ENCODE data around the gene WNK2.

The WNK2 gene

GRCh38 chr9:93264338-93265125 lies 80.6 kb downstream of the WNK2 start:
- Mint-ChIP-seq H3K4me3 (no peak overlapping the region), H3K9me3 (no peaks in the 10 kb centered on the region), H3K27me3 (peaks cover 2% of the 10 kb centered on the region), H3K27ac (no peak overlapping the region), H3K4me1 (peaks cover 17% of the 10 kb centered on the region), H3K36me3 (no peaks in the 10 kb centered on the region)
- DNase-seq (ENCODE audit: low spot score in 2 of 2) (no peak), ATAC-seq (ENCODE audit: low read depth) (no peak)

GRCh38 chr9:93265301-93265971 lies 81.5 kb downstream of the WNK2 start:
- Mint-ChIP-seq H3K27ac (peak overlapping the region; percentile 25), H3K27me3 (peaks cover 2% of the 10 kb centered on the region), H3K9me3 (no peaks in the 10 kb centered on the region), H3K36me3 (no peaks in the 10 kb centered on the region), H3K4me3 (no peak overlapping the region), H3K4me1 (peaks cover 24% of the 10 kb centered on the region)
- ATAC-seq (ENCODE audit: low read depth) (no peak), DNase-seq (ENCODE audit: low spot score in 2 of 2) (no peak)

- DNase-seq (ENCODE audit: low spot score in 2 of 2) (no peak), ATAC-seq (ENCODE audit: low read depth) (no peak)
- Mint-ChIP-seq H3K4me3 (no peak overlapping the region), H3K9me3 (no peaks in the 10 kb centered on the region), H3K4me1 (peaks cover 29% of the 10 kb centered on the region), H3K36me3 (no peaks in the 10 kb centered on the region), H3K27ac (peak overlapping the region; percentile 25), H3K27me3 (peaks cover 4% of the 10 kb centered on the region)
These were observed 82.0 kb downstream of the WNK2 start for GRCh38 chr9:93265972-93266371.

GRCh38 chr9:93266521-93267001 lies 82.6 kb downstream of the WNK2 start:
- Mint-ChIP-seq H3K36me3 (no peaks in the 10 kb centered on the region), H3K27me3 (peaks cover 4% of the 10 kb centered on the region), H3K27ac (no peak overlapping the region), H3K4me3 (no peak overlapping the region), H3K9me3 (peaks cover 2% of the 10 kb centered on the region), H3K4me1 (peaks cover 32% of the 10 kb centered on the region)
- no peak for DNase-seq (ENCODE audit: low spot score in 2 of 2)
- no peak for ATAC-seq (ENCODE audit: low read depth)

GRCh38 chr9:93267091-93267541 lies 83.2 kb downstream of the WNK2 start:
- peaks cover 4% of the 10 kb centered on the region for H3K27me3 Mint-ChIP-seq
- H3K9me3 Mint-ChIP-seq: peaks cover 2% of the 10 kb centered on the region
- peaks cover 33% of the 10 kb centered on the region for H3K4me1 Mint-ChIP-seq
- no peak overlapping the region for H3K4me3 Mint-ChIP-seq
- peak overlapping the region; percentile 31 for H3K27ac Mint-ChIP-seq
- DNase-seq (ENCODE audit: low spot score in 2 of 2) (no peak), ATAC-seq (ENCODE audit: low read depth) (no peak)
- H3K36me3 Mint-ChIP-seq: no peaks in the 10 kb centered on the region

- H3K9me3 Mint-ChIP-seq: peaks cover 2% of the 10 kb centered on the region
- no peaks in the 10 kb centered on the region for H3K36me3 Mint-ChIP-seq
- H3K4me1 Mint-ChIP-seq: peaks cover 33% of the 10 kb centered on the region
- H3K27me3 Mint-ChIP-seq: peaks cover 4% of the 10 kb centered on the region
- ATAC-seq (ENCODE audit: low read depth) (no peak), DNase-seq (ENCODE audit: low spot score in 2 of 2) (no peak)
- peak overlapping the region; percentile 54 for H3K4me3 Mint-ChIP-seq
- H3K27ac Mint-ChIP-seq: peak overlapping the region; percentile 31
These were observed 84.0 kb downstream of the WNK2 start for GRCh38 chr9:93267681-93268505.

GRCh38 chr9:93268551-93269314 lies 84.8 kb downstream of the WNK2 start:
- DNase-seq (ENCODE audit: low spot score in 2 of 2) (peak; percentile 47 to 52), ATAC-seq (ENCODE audit: low read depth) (peak; percentile 92)
- Mint-ChIP-seq H3K4me3 (peak overlapping the region; percentile 84), H3K27me3 (peaks cover 5% of the 10 kb centered on the region), H3K9me3 (peaks cover 3% of the 10 kb centered on the region), H3K36me3 (no peaks in the 10 kb centered on the region), H3K4me1 (peaks cover 33% of the 10 kb centered on the region), H3K27ac (peak overlapping the region; percentile 89)

- ATAC-seq (ENCODE audit: low read depth): peak; percentile 32
- Mint-ChIP-seq H3K27ac (no peak overlapping the region), H3K36me3 (no peaks in the 10 kb centered on the region), H3K27me3 (peaks cover 10% of the 10 kb centered on the region), H3K9me3 (peaks cover 5% of the 10 kb centered on the region), H3K4me1 (peaks cover 30% of the 10 kb centered on the region), H3K4me3 (peak overlapping the region; percentile 52)
- DNase-seq (ENCODE audit: low spot score in 2 of 2): no peak
These were observed 87.0 kb downstream of the WNK2 start for GRCh38 chr9:93270976-93271375.

GRCh38 chr9:93276973-93277372 lies 93.0 kb downstream of the WNK2 start:
- ATAC-seq (ENCODE audit: low read depth): peak; percentile 98
- H3K27me3 Mint-ChIP-seq: peaks cover 23% of the 10 kb centered on the region
- no peak for DNase-seq (ENCODE audit: low spot score in 2 of 2)
- H3K4me3 Mint-ChIP-seq: no peak overlapping the region
- no peak overlapping the region for H3K27ac Mint-ChIP-seq
- peaks cover 4% of the 10 kb centered on the region for H3K4me1 Mint-ChIP-seq
- H3K36me3 Mint-ChIP-seq: no peaks in the 10 kb centered on the region
- H3K9me3 Mint-ChIP-seq: peaks cover 2% of the 10 kb centered on the region

GRCh38 chr9:93278144-93278543 lies 94.2 kb downstream of the WNK2 start:
- Mint-ChIP-seq H3K4me3 (no peak overlapping the region), H3K9me3 (peaks cover 2% of the 10 kb centered on the region), H3K4me1 (peaks cover 4% of the 10 kb centered on the region), H3K36me3 (no peaks in the 10 kb centered on the region), H3K27ac (no peak overlapping the region), H3K27me3 (peaks cover 23% of the 10 kb centered on the region)
- DNase-seq (ENCODE audit: low spot score in 2 of 2): no peak
- no peak for ATAC-seq (ENCODE audit: low read depth)

GRCh38 chr9:93280661-93281259 lies 96.8 kb downstream of the WNK2 start:
- ATAC-seq (ENCODE audit: low read depth) (no peak), DNase-seq (ENCODE audit: low spot score in 2 of 2) (no peak)
- no peak overlapping the region for H3K27ac Mint-ChIP-seq
- peaks cover 20% of the 10 kb centered on the region for H3K27me3 Mint-ChIP-seq
- peaks cover 2% of the 10 kb centered on the region for H3K9me3 Mint-ChIP-seq
- peaks cover 7% of the 10 kb centered on the region for H3K4me1 Mint-ChIP-seq
- H3K36me3 Mint-ChIP-seq: no peaks in the 10 kb centered on the region
- no peak overlapping the region for H3K4me3 Mint-ChIP-seq

- ATAC-seq (ENCODE audit: low read depth): peak; percentile 67
- Mint-ChIP-seq H3K9me3 (peaks cover 2% of the 10 kb centered on the region), H3K4me3 (no peak overlapping the region), H3K27me3 (peaks cover 23% of the 10 kb centered on the region), H3K4me1 (peaks cover 14% of the 10 kb centered on the region), H3K36me3 (no peaks in the 10 kb centered on the region), H3K27ac (no peak overlapping the region)
- peak in 1 of 2 donors; percentile 9 for DNase-seq (ENCODE audit: low spot score in 2 of 2)
These were observed 102.6 kb downstream of the WNK2 start for GRCh38 chr9:93286252-93287188.
